CD4-positive, CD25-positive, alpha-beta regulatory T cell (primary cell): ENCODE results near the gene DEFB113. TPM values are rescaled to one million over a fixed set of nuclear protein-coding genes. Genes with fewer than 3 reads are reported as not detected.

Experiments used
- polyA plus RNA-seq, 4 donors: library from polyadenylated mRNA; unstranded; fragments of 300-500 nt; fragmentation: Illumina TruSeq; gene quantifications; one replicate each; pipeline ENCODE4 v1.2.3, GENCODE V29; 2021
- total RNA-seq: library from RNA; stranded (reverse); gene quantifications from one replicate; pipeline ENCODE4 v1.2.3, GENCODE V29; 2022

Gene DEFB113
- total and polyA plus RNA-seq, 5 donors from 2014 or later = not detected

Other genes starting within 250 kb of the DEFB113 start
- gene CRISP3, start 225.2 kb downstream of the DEFB113 start, total RNA-seq = not detected
- not detected for gene CRISP3, start 225.2 kb downstream of the DEFB113 start, polyA plus RNA-seq
- not detected for gene PGK2, start 182.3 kb downstream of the DEFB113 start, total RNA-seq
- not detected for gene PGK2, start 182.3 kb downstream of the DEFB113 start, polyA plus RNA-seq
- gene CRISP1, start 103.1 kb downstream of the DEFB113 start, total RNA-seq = not detected
- not detected for gene CRISP1, start 103.1 kb downstream of the DEFB113 start, polyA plus RNA-seq
- not detected for gene DEFB114, start 5.5 kb downstream of the DEFB113 start, total RNA-seq
- gene DEFB114, start 5.5 kb downstream of the DEFB113 start, polyA plus RNA-seq = not detected
- gene DEFB110, start 52.4 kb upstream of the DEFB113 start, total RNA-seq = not detected
- gene DEFB110, start 52.4 kb upstream of the DEFB113 start, polyA plus RNA-seq = not detected
- gene DEFB112, start 80.3 kb upstream of the DEFB113 start, total RNA-seq = not detected
- gene DEFB112, start 80.3 kb upstream of the DEFB113 start, polyA plus RNA-seq = not detected